ENCODE measurements around the gene CACNA1H. TPM values are rescaled to one million over a fixed set of nuclear protein-coding genes. Genes with fewer than 3 reads are reported as not detected.
"Not testable (repeated sequence)": the region's sequence is repeated elsewhere in the genome, so short reads cannot be mapped to it uniquely, and the experiment has no call there.

The CACNA1H gene
- total and polyA plus RNA-seq, 2 donors: 0.61 to 2.6 TPM

- no peak for DNase-seq (ENCODE audit: low read depth in 6 of 9, low spot score in 9 of 9)
- no peaks in the 10 kb centered on the region for H3K36me3 ChIP-seq (ENCODE audit: control insufficient read depth in 2 of 2, insufficient read depth in 2 of 2, low read length in 1 of 2)
- no peak overlapping the region for H3K27ac ChIP-seq (ENCODE audit: low read depth in 1 of 2, low read length in 1 of 2)
- peaks cover 0 to 17% of the 10 kb centered on the region in 2 donors for H3K9me3 ChIP-seq (ENCODE audit: control insufficient read depth in 2 of 2, insufficient read depth in 1 of 2, low read length in 1 of 2)
- peaks cover 19 to 28% of the 10 kb centered on the region in 2 donors for H3K27me3 ChIP-seq (ENCODE audit: control insufficient read depth in 2 of 2, insufficient read depth in 1 of 2, low read length in 1 of 2)
- H3K4me3 ChIP-seq (ENCODE audit: low read length in 2 of 2): no peak overlapping the region
- 95% methylated on average over 19 of the region's 19 CpGs for WGBS
- H3K4me1 ChIP-seq (ENCODE audit: control insufficient read depth in 2 of 2, insufficient read depth in 2 of 2, low read length in 2 of 2): no peaks in the 10 kb centered on the region
Observed at GRCh38 chr16:1265826-1266225, 112.9 kb downstream of the CACNA1H start.

GRCh38 chr16:1269418-1269817 is 116.5 kb downstream of the CACNA1H start:
- H3K27me3 ChIP-seq (ENCODE audit: control insufficient read depth in 2 of 2, insufficient read depth in 1 of 2, low read length in 1 of 2); H3K4me1 ChIP-seq (ENCODE audit: control insufficient read depth in 2 of 2, insufficient read depth in 2 of 2, low read length in 2 of 2); H3K27ac ChIP-seq (ENCODE audit: low read depth in 1 of 2, low read length in 1 of 2); H3K4me3 ChIP-seq (ENCODE audit: low read length in 2 of 2); H3K36me3 ChIP-seq (ENCODE audit: control insufficient read depth in 2 of 2, insufficient read depth in 2 of 2, low read length in 1 of 2); DNase-seq (ENCODE audit: low read depth in 6 of 9, low spot score in 9 of 9): not testable (repeated sequence)
- 98% methylated on average over 7 of the region's 7 CpGs for WGBS
- H3K9me3 ChIP-seq (ENCODE audit: control insufficient read depth in 2 of 2, insufficient read depth in 1 of 2, low read length in 1 of 2): peaks cover 0 to 11% of the 10 kb centered on the region in 2 donors

GRCh38 chr16:1271380-1271723 is 118.4 kb downstream of the CACNA1H start:
- Histone ChIP-seq H3K4me3 (ENCODE audit: low read length in 2 of 2) (no peak overlapping the region), H3K27me3 (ENCODE audit: control insufficient read depth in 2 of 2, insufficient read depth in 1 of 2, low read length in 1 of 2) (peaks cover 0 to 4% of the 10 kb centered on the region in 2 donors), H3K27ac (ENCODE audit: low read depth in 1 of 2, low read length in 1 of 2) (no peak overlapping the region), H3K9me3 (ENCODE audit: control insufficient read depth in 2 of 2, insufficient read depth in 1 of 2, low read length in 1 of 2) (no peaks in the 10 kb centered on the region), H3K36me3 (ENCODE audit: control insufficient read depth in 2 of 2, insufficient read depth in 2 of 2, low read length in 1 of 2) (no peaks in the 10 kb centered on the region), H3K4me1 (ENCODE audit: control insufficient read depth in 2 of 2, insufficient read depth in 2 of 2, low read length in 2 of 2) (peaks cover 0 to 9% of the 10 kb centered on the region in 2 donors)
- WGBS: 91% methylated on average over 12 of the region's 12 CpGs
- no peak for DNase-seq (ENCODE audit: low read depth in 6 of 9, low spot score in 9 of 9)

Other genes starting within 250 kb of the CACNA1H start
- 8.9 TPM for gene LMF1, start 182.1 kb upstream of the CACNA1H start, total RNA-seq
- gene LMF1, start 182.1 kb upstream of the CACNA1H start, polyA plus RNA-seq: 22.8 TPM
- 1.3 TPM for gene SOX8, start 171.3 kb upstream of the CACNA1H start, total RNA-seq
- gene SOX8, start 171.3 kb upstream of the CACNA1H start, polyA plus RNA-seq: 2.1 TPM
- gene SSTR5, start 80.4 kb upstream of the CACNA1H start, total RNA-seq: not detected
- not detected for gene SSTR5, start 80.4 kb upstream of the CACNA1H start, polyA plus RNA-seq
- not detected for gene C1QTNF8, start 56.9 kb upstream of the CACNA1H start, total RNA-seq
- gene C1QTNF8, start 56.9 kb upstream of the CACNA1H start, polyA plus RNA-seq: 0.05 TPM
- gene TPSG1, start 72.2 kb downstream of the CACNA1H start, total RNA-seq: not detected
- 0.14 TPM for gene TPSG1, start 72.2 kb downstream of the CACNA1H start, polyA plus RNA-seq
- gene TPSB2, start 77.1 kb downstream of the CACNA1H start, total RNA-seq: 0.71 TPM
- gene TPSB2, start 77.1 kb downstream of the CACNA1H start, polyA plus RNA-seq: 15.5 TPM
- gene TPSAB1, start 87.6 kb downstream of the CACNA1H start, total RNA-seq: 4.3 TPM
- gene TPSAB1, start 87.6 kb downstream of the CACNA1H start, polyA plus RNA-seq: 11.1 TPM
- 0.14 TPM for gene TPSD1, start 103.0 kb downstream of the CACNA1H start, total RNA-seq
- 1.1 TPM for gene TPSD1, start 103.0 kb downstream of the CACNA1H start, polyA plus RNA-seq
- gene UBE2I, start 156.5 kb downstream of the CACNA1H start, total RNA-seq: 58.5 TPM
- 105 TPM for gene UBE2I, start 156.5 kb downstream of the CACNA1H start, polyA plus RNA-seq
- gene BAIAP3, start 180.5 kb downstream of the CACNA1H start, total RNA-seq: 0.52 TPM
- 5.4 TPM for gene BAIAP3, start 180.5 kb downstream of the CACNA1H start, polyA plus RNA-seq
- gene TSR3, start 198.8 kb downstream of the CACNA1H start, total RNA-seq: 38.7 TPM
- gene TSR3, start 198.8 kb downstream of the CACNA1H start, polyA plus RNA-seq: 46.8 TPM
- gene GNPTG, start 198.8 kb downstream of the CACNA1H start, total RNA-seq: 27.8 TPM
- gene GNPTG, start 198.8 kb downstream of the CACNA1H start, polyA plus RNA-seq: 61.3 TPM

All from thymus (tissue), 11 donors.